GM13976 (cell line): Measurements from ENCODE around the gene PDLIM5.
"Not testable (repeated sequence)": the region's sequence is repeated elsewhere in the genome, so short reads cannot be mapped to it uniquely, and the experiment has no call there.

Source experiments
- DNase-seq: peaks from one replicate; pipeline ENCODE4 v3.0.0; 2012; ENCODE audit warnings: low spot score
- CTCF ChIP-seq: IDR thresholded peaks from 2 replicates; pipeline ENCODE4 v1.5.1; 2012; ENCODE audit warnings: borderline replicate concordance, mild to moderate bottlenecking; ENCODE audit not compliant: insufficient read depth; ENCODE audit errors: extremely low read depth, missing control alignments, control extremely low read depth
- in situ Hi-C: fragments of 300-500 bp; cut with MboI; formaldehyde crosslinking; loops from one replicate; pipeline ENCODE4 v1.12.0; 2022; ENCODE audit warnings: low sequenced_read_pairs, mixed read lengths, inconsistent platforms; ENCODE audit not compliant: unreplicated experiment

Gene PDLIM5

DNA sequence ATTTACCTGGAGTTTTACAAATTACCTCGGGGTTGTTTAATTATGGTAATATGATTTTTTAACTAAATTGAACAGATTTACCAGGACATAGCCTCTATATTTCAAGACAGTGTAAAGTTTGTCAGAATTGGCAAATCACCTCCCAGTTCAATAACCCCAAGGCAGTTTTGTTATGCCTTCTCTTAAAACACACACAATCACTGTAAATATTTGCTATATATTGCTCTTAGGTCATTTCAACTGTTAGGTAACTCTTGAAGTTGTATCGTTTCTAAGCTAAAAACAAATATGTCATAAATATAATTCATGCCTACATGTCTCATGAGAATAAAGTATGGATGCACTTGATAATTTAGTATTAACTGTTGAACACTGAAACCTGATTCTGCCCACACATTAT is 24.1 kb downstream of the PDLIM5 start:
- DNase-seq: no peak
- no peak for TF ChIP-seq CTCF
- in situ Hi-C loops: no loop called here

DNA sequence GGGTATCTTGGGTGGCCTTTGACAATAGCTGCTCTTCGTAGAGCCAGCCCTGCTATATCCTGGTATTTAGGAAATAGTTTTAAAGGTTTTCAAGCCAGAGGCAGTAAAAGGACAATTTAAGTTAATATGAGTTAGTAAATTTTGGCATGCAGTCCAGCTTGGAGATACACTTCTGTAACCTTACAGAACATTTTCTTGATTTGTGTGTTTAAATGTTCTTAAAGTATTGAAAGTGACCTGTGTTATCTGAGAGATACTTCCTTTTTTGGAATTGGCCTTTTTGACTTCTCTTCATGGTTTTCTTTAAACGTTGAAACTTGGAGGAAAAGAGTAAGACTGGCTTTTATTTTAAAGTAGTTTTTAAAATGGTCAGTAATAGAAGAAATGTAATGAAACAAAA is 25.5 kb downstream of the PDLIM5 start:
- no peak for TF ChIP-seq CTCF
- in situ Hi-C loops: no loop called here
- no peak for DNase-seq

DNA sequence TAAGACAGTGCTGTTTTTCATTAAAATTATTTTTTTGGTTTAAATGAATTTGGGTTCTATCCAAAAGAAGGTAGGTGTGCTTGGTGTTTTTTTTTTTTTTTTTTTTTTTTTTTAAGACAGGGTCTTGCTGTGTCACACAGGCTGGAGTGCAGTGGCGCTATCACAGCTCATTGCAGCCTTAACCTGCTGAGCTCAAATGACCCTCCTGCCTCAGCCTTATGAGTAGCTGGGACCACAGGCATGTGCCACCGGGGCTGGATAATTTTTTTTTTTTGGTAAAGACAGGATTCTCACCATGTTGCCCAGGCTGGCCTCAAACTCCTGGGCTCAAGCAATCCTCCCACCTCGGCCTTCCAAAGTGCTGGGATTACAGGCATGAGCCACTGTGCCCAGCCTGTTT is 27.1 kb downstream of the PDLIM5 start:
- in situ Hi-C loops, DNase-seq: not testable (repeated sequence)

- in situ Hi-C loops: no loop called here
- TF ChIP-seq CTCF: no peak
- DNase-seq: no peak
These were observed 27.8 kb downstream of the PDLIM5 start for GRCh38 chr4:94479358-94480141.

DNA sequence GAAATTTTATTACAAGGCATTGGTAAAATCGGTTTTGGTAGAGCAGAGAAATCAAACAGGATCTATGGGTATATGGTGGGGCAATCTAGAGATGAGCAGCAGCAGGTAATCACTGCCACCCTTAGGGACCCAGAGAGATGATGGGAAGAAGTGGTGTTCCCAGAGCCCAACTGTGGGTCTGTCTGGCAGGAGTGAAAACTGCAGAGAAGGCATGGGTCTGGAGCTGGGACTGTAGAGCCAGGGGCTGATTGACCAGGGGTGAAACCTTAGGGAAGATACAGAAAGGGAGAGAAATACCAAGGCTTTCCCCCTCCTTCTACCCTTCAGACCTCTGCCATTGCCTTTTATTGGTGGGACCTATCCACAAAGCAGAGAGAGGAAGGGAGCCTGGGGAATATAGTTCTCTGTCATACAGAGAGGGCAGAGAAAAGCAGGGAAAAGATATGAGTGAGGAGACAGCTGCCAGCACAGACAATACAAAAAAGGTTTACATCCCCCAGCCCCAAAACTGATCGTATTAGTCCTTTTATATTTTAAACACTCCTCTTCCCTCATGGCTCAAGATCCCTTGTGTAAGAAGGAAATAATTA is 28.7 kb downstream of the PDLIM5 start:
- DNase-seq: no peak
- in situ Hi-C loops: no loop called here
- no peak for TF ChIP-seq CTCF

GRCh38 chr4:94483895-94484294 is 32.2 kb downstream of the PDLIM5 start:
- in situ Hi-C loops: no loop called here
- no peak for TF ChIP-seq CTCF
- DNase-seq: no peak

GRCh38 chr4:94484818-94485217 is 33.1 kb downstream of the PDLIM5 start:
- DNase-seq: no peak
- no peak for TF ChIP-seq CTCF
- in situ Hi-C loops: no loop called here
